Measurements from ENCODE around the gene HERC5.

DNA sequence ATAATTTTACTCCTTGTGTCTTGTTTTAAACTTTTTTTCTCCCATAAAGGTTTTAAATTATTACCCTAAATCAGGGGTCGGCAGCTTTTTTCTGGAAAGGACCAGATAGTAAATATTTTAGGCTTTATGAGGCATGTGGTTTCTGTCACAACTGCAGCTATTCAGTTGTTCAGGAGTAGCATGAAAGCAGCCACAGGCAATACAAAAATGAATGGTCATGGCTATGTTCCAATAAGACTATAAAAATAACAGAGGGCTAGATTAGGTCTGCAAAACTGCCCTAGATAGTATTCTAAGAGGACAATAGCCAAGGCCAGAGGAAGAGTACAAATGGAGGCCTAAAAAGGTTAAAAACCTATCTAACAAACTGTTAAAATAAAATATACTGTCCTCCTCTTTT is 24.6 kb downstream of the HERC5 start:
- TF ChIP-seq, protein P1, sequence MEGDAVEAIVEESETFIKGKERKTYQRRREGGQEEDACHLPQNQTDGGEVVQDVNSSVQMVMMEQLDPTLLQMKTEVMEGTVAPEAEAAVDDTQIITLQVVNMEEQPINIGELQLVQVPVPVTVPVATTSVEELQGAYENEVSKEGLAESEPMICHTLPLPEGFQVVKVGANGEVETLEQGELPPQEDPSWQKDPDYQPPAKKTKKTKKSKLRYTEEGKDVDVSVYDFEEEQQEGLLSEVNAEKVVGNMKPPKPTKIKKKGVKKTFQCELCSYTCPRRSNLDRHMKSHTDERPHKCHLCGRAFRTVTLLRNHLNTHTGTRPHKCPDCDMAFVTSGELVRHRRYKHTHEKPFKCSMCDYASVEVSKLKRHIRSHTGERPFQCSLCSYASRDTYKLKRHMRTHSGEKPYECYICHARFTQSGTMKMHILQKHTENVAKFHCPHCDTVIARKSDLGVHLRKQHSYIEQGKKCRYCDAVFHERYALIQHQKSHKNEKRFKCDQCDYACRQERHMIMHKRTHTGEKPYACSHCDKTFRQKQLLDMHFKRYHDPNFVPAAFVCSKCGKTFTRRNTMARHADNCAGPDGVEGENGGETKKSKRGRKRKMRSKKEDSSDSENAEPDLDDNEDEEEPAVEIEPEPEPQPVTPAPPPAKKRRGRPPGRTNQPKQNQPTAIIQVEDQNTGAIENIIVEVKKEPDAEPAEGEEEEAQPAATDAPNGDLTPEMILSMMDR (IDR thresholded peaks at IDR 0.05) = no peak
- TF ChIP-seq EP300 (IDR thresholded peaks at IDR 0.05) = no peak
- TF ChIP-seq POLR2A (IDR thresholded peaks at IDR 0.05) = no peak
